Measurements from ENCODE around the gene OTUD5.

The OTUD5 gene

GRCh38 chrX:48905090-48905790, 52.2 kb downstream of the OTUD5 start:
- H3K4me1 ChIP-seq (ENCODE audit: control insufficient read depth, insufficient read depth, low read length), result no peaks in the 10 kb centered on the region
- peaks cover 8 to 77% of the 10 kb centered on the region in 2 experiments; a peak in 2 of 3 replicates for H3K36me3 ChIP-seq (ENCODE audit: control insufficient read depth in 2 of 2, insufficient read depth in 1 of 2, low read length in 2 of 2)
- H3K9me3 ChIP-seq (ENCODE audit: control insufficient read depth, insufficient read depth, low read depth, low read length), result no peaks in the 10 kb centered on the region
- no peak for TF ChIP-seq MZF1 (tag by site-specific recombination; IDR thresholded peaks at IDR 0.05; ENCODE audit: borderline replicate concordance)
- TF ChIP-seq ZNF350 (tag by site-specific recombination; IDR thresholded peaks at IDR 0.05), result no peak
- no peak for TF ChIP-seq PRDM1 (tag by site-specific recombination; IDR thresholded peaks at IDR 0.05)
- TF ChIP-seq ZNF146 (tag by site-specific recombination; IDR thresholded peaks at IDR 0.05), result no peak
- no peak for TF ChIP-seq ZNF768 (tag by site-specific recombination; IDR thresholded peaks at IDR 0.05)
- no peak for TF ChIP-seq ZNF341 (tag by site-specific recombination; IDR thresholded peaks at IDR 0.05; ENCODE audit: low read depth)
- no peak for TF ChIP-seq ZBTB26 (tag by site-specific recombination; optimal IDR thresholded peaks at IDR 0.05)
- no peak for TF ChIP-seq ZNF670 (tag by site-specific recombination; IDR thresholded peaks at IDR 0.05; ENCODE audit: low read depth)
- no peak for TF ChIP-seq MEIS1 (CRISPR knock-in tag; IDR thresholded peaks at IDR 0.05; ENCODE audit: borderline replicate concordance)
- no peak for TF ChIP-seq KLF7 (tag by site-specific recombination; IDR thresholded peaks at IDR 0.05; ENCODE audit: borderline replicate concordance)
- TF ChIP-seq ZNF837 (tag by site-specific recombination; IDR thresholded peaks at IDR 0.05), result no peak
- no peak for TF ChIP-seq PRDM2 (tag by site-specific recombination; IDR thresholded peaks at IDR 0.05; ENCODE audit: borderline replicate concordance)
- TF ChIP-seq ZEB2 (tag by site-specific recombination; IDR thresholded peaks at IDR 0.05), result no peak
- H3K4me3 ChIP-seq (ENCODE audit: low read depth, low read length), result no peak overlapping the region
- ChIA-PET POLR2A (interaction anchor here (2.5 kb wide), 1 partner anchor 8 kb away, joined by 10 read pairs; the partner anchor contains the start of genes PQBP1 and TIMM17B), CTCF (no interaction called here)
- no peak overlapping the region for H3K27ac ChIP-seq (ENCODE audit: extremely low read depth, low read depth, low read length)

- Histone ChIP-seq H3K9me3 (ENCODE audit: control insufficient read depth, insufficient read depth, low read depth, low read length) (no peaks in the 10 kb centered on the region), H3K4me1 (ENCODE audit: control insufficient read depth, insufficient read depth, low read length) (no peaks in the 10 kb centered on the region), H3K27ac (ENCODE audit: extremely low read depth, low read depth, low read length) (no peak overlapping the region), H3K36me3 (ENCODE audit: control insufficient read depth in 2 of 2, insufficient read depth in 1 of 2, low read length in 2 of 2) (peaks cover 12 to 77% of the 10 kb centered on the region in 2 experiments; a peak in 2 of 3 replicates), H3K4me3 (ENCODE audit: low read depth, low read length) (no peak overlapping the region)
- no peak for TF ChIP-seq ZBTB44 (tag by site-specific recombination; IDR thresholded peaks at IDR 0.05)
- ChIA-PET CTCF (interaction anchor here (0.7 kb wide), 1 partner anchor 284 kb away, joined by 8 read pairs; no protein-coding TSS in a partner anchor), POLR2A (interaction anchor here (2.8 kb wide), 1 partner anchor 13 kb away, joined by 10 read pairs; no protein-coding TSS in a partner anchor)
These were observed 52.8 kb downstream of the OTUD5 start for GRCh38 chrX:48904626-48905025.
